Endothelial cell of umbilical vein (primary cell): Measurements from ENCODE around the gene AP3S2. TPM values are rescaled to one million over a fixed set of nuclear protein-coding genes. Genes with fewer than 3 reads are reported as not detected.

Experiments
- BruUV-seq: library from RNA; stranded (reverse); fragments of 400-500 nt; replicated peaks from 2 replicates; lab custom pipeline; 2021; lab: Mats Ljungman, UMichigan
- CTCF ChIA-PET: fragments of 300-600, 350-600 bp; sonication (Branson Sonifier 250); formaldehyde crosslinking; loops from one replicate; lab custom pipeline; 2021; ENCODE audit warnings: antibody characterized with exemption, inconsistent platforms; lab: Charles Lee
- POLR2A ChIA-PET: fragments of 300-600, 350-600 bp; sonication (Branson Sonifier 250); formaldehyde crosslinking; loops from one replicate; lab custom pipeline; 2021; ENCODE audit warnings: antibody characterized with exemption, inconsistent platforms; lab: Charles Lee
- DNase-seq: peaks from one replicate; pipeline ENCODE4 v3.0.0-alpha.2; 2011; ENCODE audit warnings: low read depth, low spot score
- FAIRE-seq: peaks from 2 replicates; lab custom pipeline; 2011; peaks lifted over from hg19 to GRCh38; lab: Jason Lieb, UNC
- H2AFZ ChIP-seq: 2 replicates; pipeline ENCODE4 v1.6.0; 2012; ENCODE audit warnings: low read depth, low read length, control low read depth, inconsistent platforms
- H3K27ac ChIP-seq: 2 replicates; pipeline ENCODE4 v1.5.1; 2011; ENCODE audit warnings: low read depth, mild to moderate bottlenecking, control low read depth, low read length, moderate library complexity; ENCODE audit not compliant: insufficient read depth
- H3K27me3 ChIP-seq, 2 experiments: 2 replicates each; pipeline versions ENCODE4 v1.6.0 to v1.6.1; 2011; ENCODE audit warnings: low read length in 2 of 2, mixed read lengths in 1 of 2; ENCODE audit not compliant: control insufficient read depth in 2 of 2, insufficient read depth in 2 of 2
- H3K36me3 ChIP-seq, 2 experiments: 2 replicates in 1 of 2; 3 replicates in 1 of 2; pipeline ENCODE4 v1.5.1; 2011; ENCODE audit warnings: low read length in 2 of 2, mild to moderate bottlenecking in 1 of 2, moderate library complexity in 1 of 2; ENCODE audit not compliant: control insufficient read depth in 2 of 2, insufficient read depth in 2 of 2; ENCODE audit errors: extremely low read depth in 1 of 2
- H3K4me1 ChIP-seq: 3 replicates; pipeline ENCODE4 v1.5.1; 2011; ENCODE audit warnings: mild to moderate bottlenecking, low read length; ENCODE audit not compliant: control insufficient read depth, insufficient read depth; ENCODE audit errors: extremely low read depth
- H3K4me2 ChIP-seq: 2 replicates; pipeline ENCODE4 v1.6.1; 2011; ENCODE audit warnings: low read length, control low read depth, mixed read lengths; ENCODE audit not compliant: insufficient read depth
- H3K4me3 ChIP-seq, 3 experiments: fragments of 200-600 bp in 1 of 3; sonication (generic), shearing (Covaris generic) in 1 of 3; replicated peaks in 1 of 3; 2 replicates each; pipeline ENCODE4 v1.5.1; 2011 to 2016; ENCODE audit warnings: control low read depth in 3 of 3, low read length in 3 of 3, mild to moderate bottlenecking in 2 of 3, inconsistent platforms in 1 of 3, low read depth in 1 of 3, moderate library complexity in 1 of 3; ENCODE audit not compliant: insufficient read depth in 1 of 3
- H3K79me2 ChIP-seq: 2 replicates; pipeline ENCODE4 v1.6.0; 2012; ENCODE audit warnings: low read length, inconsistent platforms; ENCODE audit not compliant: control insufficient read depth, insufficient read depth
- H3K9ac ChIP-seq: replicated peaks from 2 replicates; pipeline ENCODE3; 2011; ENCODE audit warnings: low read length, control low read depth; ENCODE audit not compliant: insufficient read depth; ENCODE audit errors: extremely low read depth
- H3K9me1 ChIP-seq: replicated peaks from 3 replicates; pipeline ENCODE4 v1.6.0; 2011; ENCODE audit warnings: mild to moderate bottlenecking, low read length; ENCODE audit not compliant: control insufficient read depth, insufficient read depth; ENCODE audit errors: extremely low read depth
- H3K9me3 ChIP-seq: replicated peaks from 2 replicates; pipeline ENCODE4 v1.5.1; 2012; ENCODE audit warnings: low read length, inconsistent platforms; ENCODE audit not compliant: control insufficient read depth, insufficient read depth
- H4K20me1 ChIP-seq: replicated peaks from 2 replicates; pipeline ENCODE3; 2011; ENCODE audit warnings: mild to moderate bottlenecking, low read length; ENCODE audit not compliant: control insufficient read depth, insufficient read depth; ENCODE audit errors: extremely low read depth
- EZH2 ChIP-seq: IDR thresholded peaks from 2 replicates; pipeline ENCODE4 v1.6.1; 2012; ENCODE audit warnings: borderline replicate concordance, low read depth, mild to moderate bottlenecking, moderate library complexity, low read length, inconsistent platforms; ENCODE audit not compliant: severe bottlenecking
- FOS ChIP-seq: IDR thresholded peaks from 2 replicates; pipeline ENCODE4 v1.6.1; 2011; ENCODE audit warnings: mild to moderate bottlenecking, low read length, moderate library complexity, borderline replicate concordance; ENCODE audit not compliant: insufficient read depth
- GATA2 ChIP-seq: IDR thresholded peaks from 2 replicates; pipeline ENCODE4 v1.7.0; 2011; ENCODE audit warnings: low read depth, mild to moderate bottlenecking, moderate library complexity, mixed read lengths, low read length; ENCODE audit not compliant: insufficient read length, insufficient read depth
- JUN ChIP-seq: IDR thresholded peaks from 2 replicates; pipeline ENCODE4 v1.6.1; 2011; ENCODE audit warnings: borderline replicate concordance, low read depth; ENCODE audit not compliant: insufficient read length, insufficient read depth
- MYC ChIP-seq: IDR thresholded peaks from one replicate; pipeline ENCODE4 v1.6.1; 2011; ENCODE audit warnings: mild to moderate bottlenecking, low read depth, low read length
- POLR2A ChIP-seq: IDR thresholded peaks from 2 replicates; pipeline ENCODE4 v1.6.1; 2012; ENCODE audit warnings: low read depth, mild to moderate bottlenecking, control low read depth, low read length
- POLR2AphosphoS5 ChIP-seq: IDR thresholded peaks from 2 replicates; pipeline ENCODE4 v1.6.1; 2012; ENCODE audit warnings: low read depth, mild to moderate bottlenecking, control low read depth, low read length, moderate library complexity; ENCODE audit not compliant: insufficient read depth
- dilution Hi-C: fragments of 300-500 bp; cut with MboI; formaldehyde crosslinking; loops from one replicate; pipeline ENCODE4 v1.15.0; 2019; ENCODE audit warnings: low sequenced_read_pairs; ENCODE audit not compliant: extremely low pct_ligation_motif_present
- intact Hi-C: fragments of 100-400 bp; cut with micrococcal nuclease; formaldehyde crosslinking; loops from one replicate; pipeline ENCODE4 v1.10.0; 2022
- polyA plus RNA-seq, 4 experiments: library from polyadenylated mRNA; depleted of rRNA in 3 of 4; stranded (reverse) in 3 of 4; unstranded in 1 of 4; fragments of >200 nt; gene quantifications; 2 replicates each; pipeline versions ENCODE4 v1.2.1 to v1.2.3, GENCODE V29; 2011 to 2012; ENCODE audit warnings: missing spikeins in 1 of 4
- total RNA-seq: library from RNA; stranded (reverse); gene quantifications from 2 replicates; pipeline ENCODE4 v1.2.3, GENCODE V29; 2021
- TF ChIP-seq, protein P1 (sequence below), 2 donors: IDR thresholded peaks; 1 replicate in 1 of 2; 2 replicates in 1 of 2; pipeline ENCODE4 v1.5.1; 2011; ENCODE audit warnings: low read length in 2 of 2, mild to moderate bottlenecking in 2 of 2, moderate library complexity in 2 of 2, control low read depth in 1 of 2, inconsistent platforms in 1 of 2, low read depth in 1 of 2; ENCODE audit not compliant: insufficient read depth in 1 of 2; ENCODE audit errors: extremely low read depth in 1 of 2
- TF ChIP-seq, protein P2 (sequence below): IDR thresholded peaks from 2 replicates; pipeline ENCODE4 v1.6.1; 2011; ENCODE audit not compliant: insufficient read depth, insufficient read length

AP3S2 gene
- total and polyA plus RNA-seq, 2 donors (not counting 3 experiments of a cell fraction or from before 2014, with no cell fraction given): 14.6 to 31.1 TPM

DNA sequence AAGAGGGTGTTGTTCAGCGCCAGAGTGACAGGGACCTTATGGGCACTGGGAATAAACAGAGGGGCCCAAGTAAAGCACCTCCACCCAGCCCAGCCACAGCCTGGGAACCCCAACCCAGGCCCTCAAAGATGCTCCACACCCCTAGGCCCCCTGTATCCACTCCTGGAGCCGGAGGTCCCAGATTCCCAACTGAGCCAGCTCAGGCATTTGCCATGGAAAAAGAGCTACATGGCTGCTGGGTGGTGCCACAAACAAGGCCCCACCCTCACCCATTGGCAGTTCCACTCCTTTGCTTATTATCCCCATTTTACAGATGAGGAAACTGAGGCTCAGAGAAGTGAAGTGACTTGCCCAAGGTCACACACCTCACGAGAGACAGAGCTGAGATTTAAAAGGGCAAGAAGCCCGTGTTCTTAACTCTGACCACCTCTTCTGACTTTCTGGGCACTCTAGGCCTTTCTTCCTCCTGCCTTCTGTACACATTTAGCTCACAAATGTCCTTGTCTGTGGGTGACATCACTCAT lies 96.1 kb downstream of the AP3S2 start:
- intact Hi-C loops (no loop called here), dilution Hi-C loops (no loop called here)
- POLR2A ChIA-PET: no interaction called here
- Histone ChIP-seq H2AFZ (no peak overlapping the region), H3K9ac (no peak overlapping the region), H3K4me2 (no peak overlapping the region), H3K27me3 (no peaks in the 10 kb centered on the region), H3K9me1 (no peaks in the 10 kb centered on the region), H3K27ac (no peak overlapping the region), H3K79me2 (peaks cover 8% of the 10 kb centered on the region), H3K4me1 (peaks cover 27% of the 10 kb centered on the region), H3K9me3 (no peaks in the 10 kb centered on the region), H3K36me3 (peaks cover 16 to 38% of the 10 kb centered on the region in 2 experiments), H3K4me3 (no peak overlapping the region), H4K20me1 (no peaks in the 10 kb centered on the region)
- DNase-seq: no peak
- no peak for TF ChIP-seq POLR2AphosphoS5
- no peak for TF ChIP-seq GATA2
- TF ChIP-seq FOS: no peak
- no peak for TF ChIP-seq MYC
- TF ChIP-seq, protein P1, sequence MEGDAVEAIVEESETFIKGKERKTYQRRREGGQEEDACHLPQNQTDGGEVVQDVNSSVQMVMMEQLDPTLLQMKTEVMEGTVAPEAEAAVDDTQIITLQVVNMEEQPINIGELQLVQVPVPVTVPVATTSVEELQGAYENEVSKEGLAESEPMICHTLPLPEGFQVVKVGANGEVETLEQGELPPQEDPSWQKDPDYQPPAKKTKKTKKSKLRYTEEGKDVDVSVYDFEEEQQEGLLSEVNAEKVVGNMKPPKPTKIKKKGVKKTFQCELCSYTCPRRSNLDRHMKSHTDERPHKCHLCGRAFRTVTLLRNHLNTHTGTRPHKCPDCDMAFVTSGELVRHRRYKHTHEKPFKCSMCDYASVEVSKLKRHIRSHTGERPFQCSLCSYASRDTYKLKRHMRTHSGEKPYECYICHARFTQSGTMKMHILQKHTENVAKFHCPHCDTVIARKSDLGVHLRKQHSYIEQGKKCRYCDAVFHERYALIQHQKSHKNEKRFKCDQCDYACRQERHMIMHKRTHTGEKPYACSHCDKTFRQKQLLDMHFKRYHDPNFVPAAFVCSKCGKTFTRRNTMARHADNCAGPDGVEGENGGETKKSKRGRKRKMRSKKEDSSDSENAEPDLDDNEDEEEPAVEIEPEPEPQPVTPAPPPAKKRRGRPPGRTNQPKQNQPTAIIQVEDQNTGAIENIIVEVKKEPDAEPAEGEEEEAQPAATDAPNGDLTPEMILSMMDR (IDR thresholded peaks at IDR 0.05; ENCODE audit: extremely low read depth in 1 of 2, insufficient read depth in 1 of 2, low read depth in 1 of 2, low read length in 2 of 2): no peak
- TF ChIP-seq EZH2: no peak
- no peak for TF ChIP-seq POLR2A
- TF ChIP-seq, protein P2, sequence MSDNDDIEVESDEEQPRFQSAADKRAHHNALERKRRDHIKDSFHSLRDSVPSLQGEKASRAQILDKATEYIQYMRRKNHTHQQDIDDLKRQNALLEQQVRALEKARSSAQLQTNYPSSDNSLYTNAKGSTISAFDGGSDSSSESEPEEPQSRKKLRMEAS: no peak
- no peak for TF ChIP-seq JUN
- no TSS peak for BruUV-seq
- CTCF ChIA-PET: interaction anchor here (1.1 to 3.1 kb wide), 3 partner anchors 36 to 77 kb away, joined by 3 to 12 read pairs (median 3); no protein-coding TSS in a partner anchor
- FAIRE-seq: no peak
